Ovary (tissue), 3 donors: Measurements from ENCODE around the gene LTB4R2.

Experiments
- POLR2A ChIP-seq: fragments of 450-650 bp; IDR thresholded peaks from one replicate; pipeline ENCODE4 v1.6.1; 2017; ENCODE audit warnings: antibody characterized with exemption, mild to moderate bottlenecking, moderate library complexity
- TF ChIP-seq, protein P1 (sequence below), 3 donors: fragments of 450-650 bp in 2 of 3; fragments of 200-600 bp in 1 of 3; IDR thresholded peaks; one replicate each; pipeline versions ENCODE4 v1.5.1 to v1.8.0; 2016 to 2022; ENCODE audit warnings: antibody characterized with exemption in 3 of 3, mild to moderate bottlenecking in 1 of 3
- donor health status: DM: no; HTN: no; CAD: no.

DNA sequence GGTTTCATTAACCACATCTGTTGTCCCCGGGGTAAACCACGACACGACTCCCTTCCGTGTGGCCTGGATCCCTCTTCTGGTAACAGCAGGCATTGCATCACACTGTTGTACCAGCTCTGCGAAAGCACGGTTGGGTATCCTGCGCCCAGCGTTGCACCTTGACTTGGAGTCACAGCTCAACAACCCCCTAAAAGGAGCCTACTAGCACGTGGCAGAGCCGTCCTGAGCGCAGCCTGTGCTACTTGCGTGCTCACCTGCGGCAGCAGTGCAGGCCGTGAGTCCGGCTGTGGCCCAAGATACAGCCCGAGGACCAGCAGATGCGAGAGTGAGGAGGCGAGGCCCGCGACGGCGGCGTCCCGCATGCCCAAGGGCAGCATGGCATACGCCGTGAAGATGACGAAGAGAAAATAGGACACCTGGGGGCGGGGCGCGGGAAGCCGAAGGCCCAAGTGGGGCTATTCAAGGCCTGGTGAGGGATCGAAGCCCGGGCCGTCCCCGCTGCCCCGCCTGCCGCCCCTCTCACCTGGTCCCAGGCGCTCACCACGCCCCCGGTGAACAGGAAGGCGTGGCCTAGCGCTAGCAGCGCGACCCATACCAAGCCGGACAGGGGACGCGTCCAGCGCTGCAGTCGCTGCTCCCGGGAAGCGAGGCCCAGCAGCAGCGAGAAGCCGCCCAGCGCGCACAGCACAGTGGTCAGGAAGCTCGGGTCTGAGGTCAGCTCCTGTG is 22.5 kb downstream of the LTB4R2 start:
- no peak for TF ChIP-seq POLR2A
- TF ChIP-seq, protein P1, sequence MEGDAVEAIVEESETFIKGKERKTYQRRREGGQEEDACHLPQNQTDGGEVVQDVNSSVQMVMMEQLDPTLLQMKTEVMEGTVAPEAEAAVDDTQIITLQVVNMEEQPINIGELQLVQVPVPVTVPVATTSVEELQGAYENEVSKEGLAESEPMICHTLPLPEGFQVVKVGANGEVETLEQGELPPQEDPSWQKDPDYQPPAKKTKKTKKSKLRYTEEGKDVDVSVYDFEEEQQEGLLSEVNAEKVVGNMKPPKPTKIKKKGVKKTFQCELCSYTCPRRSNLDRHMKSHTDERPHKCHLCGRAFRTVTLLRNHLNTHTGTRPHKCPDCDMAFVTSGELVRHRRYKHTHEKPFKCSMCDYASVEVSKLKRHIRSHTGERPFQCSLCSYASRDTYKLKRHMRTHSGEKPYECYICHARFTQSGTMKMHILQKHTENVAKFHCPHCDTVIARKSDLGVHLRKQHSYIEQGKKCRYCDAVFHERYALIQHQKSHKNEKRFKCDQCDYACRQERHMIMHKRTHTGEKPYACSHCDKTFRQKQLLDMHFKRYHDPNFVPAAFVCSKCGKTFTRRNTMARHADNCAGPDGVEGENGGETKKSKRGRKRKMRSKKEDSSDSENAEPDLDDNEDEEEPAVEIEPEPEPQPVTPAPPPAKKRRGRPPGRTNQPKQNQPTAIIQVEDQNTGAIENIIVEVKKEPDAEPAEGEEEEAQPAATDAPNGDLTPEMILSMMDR (IDR thresholded peaks at IDR 0.05): peak; percentile 28 to 65 (median 63)
